HEK293T (cell line): ENCODE data around the gene GHR.

Experiments used
- BHLHE40 ChIP-seq: fragments of 450-650 bp; IDR thresholded peaks from 2 replicates; pipeline ENCODE4 v1.6.1; 2016; ENCODE audit warnings: mild to moderate bottlenecking, moderate library complexity, borderline replicate concordance
- FOXM1 ChIP-seq: fragments of 450-650 bp; IDR thresholded peaks from 2 replicates; pipeline ENCODE4 v1.6.1; 2017; ENCODE audit warnings: mild to moderate bottlenecking, borderline replicate concordance
- HDGF ChIP-seq: fragments of 450-650 bp; IDR thresholded peaks from 2 replicates; pipeline ENCODE4 v1.6.1; 2017; ENCODE audit warnings: antibody characterized with exemption, borderline replicate concordance
- NFRKB ChIP-seq: fragments of 450-650 bp; IDR thresholded peaks from 2 replicates; pipeline ENCODE4 v1.6.1; 2016; ENCODE audit warnings: mild to moderate bottlenecking, moderate library complexity
- ZNF384 ChIP-seq: fragments of 450-650 bp; IDR thresholded peaks from 2 replicates; pipeline ENCODE4 v1.6.1; 2016

DNA sequence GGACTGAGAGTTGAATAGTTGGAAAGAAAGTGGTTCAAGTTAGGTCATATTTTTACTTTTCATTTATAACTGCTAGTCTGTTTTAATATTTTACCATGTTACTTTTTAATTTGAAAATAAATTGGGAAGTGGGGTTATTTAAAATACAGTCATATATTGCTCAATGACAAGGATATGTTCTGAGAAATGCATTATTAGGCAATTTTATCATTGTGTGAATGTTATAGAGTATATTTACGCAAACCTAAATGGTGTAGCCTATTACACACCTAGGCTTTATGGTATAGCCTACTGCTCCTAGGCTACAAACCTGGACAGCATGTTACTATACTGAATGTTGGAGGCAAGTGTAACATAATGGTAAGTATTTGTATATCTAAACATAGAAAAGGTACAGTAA, 338.6 kb downstream of the GHR start:
- TF ChIP-seq ZNF384 (no peak), NFRKB (no peak), BHLHE40 (no peak), FOXM1 (no peak), HDGF (no peak)
